HCT116 (cell line): ENCODE measurements around the gene ZNF48. TPM values are rescaled to one million over a fixed set of nuclear protein-coding genes. Genes with fewer than 3 reads are reported as not detected.

Source experiments
- ATAC-seq: fragments of 200-7000 bp; cut with Tn5 transposase; 2 replicates; pipeline ENCODE4 v1.9.1; 2020; ENCODE audit warnings: mild to moderate bottlenecking, moderate library complexity
- BruUV-seq: library from RNA; stranded (reverse); fragments of 400-500 nt; replicated peaks from 2 replicates; lab custom pipeline; 2021; lab: Mats Ljungman, UMichigan
- CTCF ChIA-PET: fragments of 300-600 bp; sonication (Branson Sonifier 250); formaldehyde crosslinking; loops from one replicate; lab custom pipeline; 2021; ENCODE audit warnings: antibody characterized with exemption; lab: Charles Lee
- POLR2A ChIA-PET: fragments of 300-600, 350-600 bp; sonication (Branson Sonifier 250); formaldehyde crosslinking; loops from one replicate; lab custom pipeline; 2021; ENCODE audit warnings: antibody characterized with exemption; lab: Charles Lee
- RAD21 ChIA-PET, 2 experiments: fragments of 300-600 bp; sonication (Branson Sonifier 250); formaldehyde crosslinking; loops; one replicate each; lab custom pipeline; 2023; ENCODE audit warnings: low total read pairs in 2 of 2; ENCODE audit not compliant: uncharacterized antibody in 2 of 2, unreplicated experiment in 2 of 2, low non-redundant PET in 1 of 2; lab: Charles Lee
- DNase-seq: peaks from one replicate; pipeline ENCODE4 v3.0.0-alpha.2; 2010; ENCODE audit warnings: low read depth, low spot score
- H2AFZ ChIP-seq: fragments of 200-600 bp; shearing (Covaris generic), sonication (generic); 2 replicates; pipeline ENCODE4 v1.6.1; 2017; ENCODE audit warnings: low read depth, mixed run types, mixed read lengths, antibody characterized with exemption, low read length; ENCODE audit not compliant: poor library complexity, severe bottlenecking
- H3K27ac ChIP-seq: 2 replicates; pipeline ENCODE4 v1.5.1; 2012; ENCODE audit warnings: low read depth, low read length
- H3K27me3 ChIP-seq: fragments of 200-600 bp; sonication (generic); 2 replicates; pipeline ENCODE4 v1.6.1; 2016; ENCODE audit warnings: mixed run types, low read length, mixed read lengths; ENCODE audit not compliant: insufficient read depth
- H3K36me3 ChIP-seq, 2 experiments: fragments of 200-500 bp in 1 of 2; fragments of 200-600 bp in 1 of 2; sonication (Bioruptor generic) in 1 of 2; sonication (generic) in 1 of 2; 2 replicates each; pipeline versions ENCODE4 v1.5.1 to v1.6.1; 2014 to 2016; ENCODE audit warnings: low read length in 2 of 2, inconsistent platforms in 1 of 2, mixed read lengths in 1 of 2, mixed run types in 1 of 2; ENCODE audit not compliant: insufficient read depth in 2 of 2, control insufficient read depth in 1 of 2
- H3K4me1 ChIP-seq, 2 experiments: fragments of 200-600 bp in 1 of 2; sonication (generic) in 1 of 2; 2 replicates each; pipeline versions ENCODE4 v1.5.1 to v1.6.1; 2012 to 2017; ENCODE audit warnings: low read length in 2 of 2, inconsistent platforms in 1 of 2, mild to moderate bottlenecking in 1 of 2, mixed read lengths in 1 of 2, mixed run types in 1 of 2, moderate library complexity in 1 of 2; ENCODE audit not compliant: insufficient read depth in 2 of 2, control insufficient read depth in 1 of 2
- H3K4me2 ChIP-seq: fragments of 200-600 bp; sonication (generic); 2 replicates; pipeline ENCODE4 v1.6.1; 2017; ENCODE audit warnings: mixed run types, low read length, mixed read lengths
- H3K4me3 ChIP-seq, 2 experiments: fragments of 200-600 bp in 1 of 2; sonication (generic) in 1 of 2; replicated peaks in 1 of 2; 2 replicates each; pipeline ENCODE4 v1.5.1; 2011 to 2016; ENCODE audit warnings: low read length in 2 of 2, control low read depth in 1 of 2, low read depth in 1 of 2, mild to moderate bottlenecking in 1 of 2, mixed read lengths in 1 of 2, mixed run types in 1 of 2
- H3K79me2 ChIP-seq: fragments of 200-600 bp; sonication (generic); 2 replicates; pipeline ENCODE4 v1.6.1; 2017; ENCODE audit warnings: mild to moderate bottlenecking, mixed run types, low read length, moderate library complexity, mixed read lengths; ENCODE audit not compliant: insufficient read depth
- H3K9ac ChIP-seq: fragments of 200-600 bp; sonication (generic); 2 replicates; pipeline ENCODE4 v1.6.1; 2016; ENCODE audit warnings: low read length, mixed read lengths
- H3K9me2 ChIP-seq: fragments of 200-600 bp; sonication (generic), shearing (Covaris generic); 2 replicates; pipeline ENCODE4 v1.6.1; 2017; ENCODE audit warnings: mixed run types, mild to moderate bottlenecking, moderate library complexity; ENCODE audit not compliant: insufficient read depth
- H3K9me3 ChIP-seq, 2 experiments: fragments of 200-500 bp in 1 of 2; fragments of 200-600 bp in 1 of 2; sonication (Bioruptor generic) in 1 of 2; sonication (generic) in 1 of 2; 2 replicates each; pipeline ENCODE4 v1.6.1; 2014 to 2017; ENCODE audit warnings: low read length in 2 of 2, mixed read lengths in 2 of 2, inconsistent platforms in 1 of 2, low read depth in 1 of 2, mild to moderate bottlenecking in 1 of 2, mixed run types in 1 of 2, moderate library complexity in 1 of 2; ENCODE audit not compliant: control insufficient read depth in 1 of 2, insufficient read depth in 1 of 2
- H4K20me1 ChIP-seq: fragments of 200-600 bp; sonication (generic), shearing (Covaris generic); 2 replicates; pipeline ENCODE4 v1.6.1; 2017; ENCODE audit warnings: mixed run types, mild to moderate bottlenecking, moderate library complexity; ENCODE audit not compliant: insufficient read depth
- ELF1 ChIP-seq: IDR thresholded peaks from 2 replicates; pipeline ENCODE4 v1.6.1; 2012; ENCODE audit warnings: low read depth, borderline replicate concordance
- FOSL1 ChIP-seq: IDR thresholded peaks from 2 replicates; pipeline ENCODE4 v1.6.1; 2012; ENCODE audit warnings: low read depth
- JUND ChIP-seq: IDR thresholded peaks from 2 replicates; pipeline ENCODE4 v1.6.1; 2012
- MAX ChIP-seq: IDR thresholded peaks from 2 replicates; pipeline ENCODE4 v1.6.1; 2012
- POLR2AphosphoS5 ChIP-seq: IDR thresholded peaks from 2 replicates; pipeline ENCODE4 v1.6.1; 2011; ENCODE audit warnings: mild to moderate bottlenecking, low read depth, low read length, moderate library complexity
- RAD21 ChIP-seq: IDR thresholded peaks from 2 replicates; pipeline ENCODE4 v1.6.1; 2012; ENCODE audit warnings: low read depth, mild to moderate bottlenecking
- REST ChIP-seq: IDR thresholded peaks from 2 replicates; pipeline ENCODE4 v1.6.1; 2012; ENCODE audit warnings: low read depth
- SRF ChIP-seq: IDR thresholded peaks from 2 replicates; pipeline ENCODE4 v1.6.1; 2012; ENCODE audit warnings: low read depth
- ZFX ChIP-seq: fragments of 450-650 bp; IDR thresholded peaks from 2 replicates; pipeline ENCODE4 v1.6.1; 2017
- intact Hi-C: fragments of 100-400 bp; cut with micrococcal nuclease; formaldehyde crosslinking; loops from 2 replicates; pipeline ENCODE4 v1.10.0; 2022
- total RNA-seq: library from RNA; stranded (reverse); gene quantifications from one replicate; pipeline ENCODE4 v1.2.1, GENCODE V29; 2021; ENCODE audit not compliant: unreplicated experiment

The ZNF48 gene
- total RNA-seq, 1 experiment from 2014 or later, result 17.9 TPM

GRCh38 chr16:30349675-30350074 is 45.5 kb upstream of the ZNF48 start:
- Histone ChIP-seq H3K36me3 (peaks cover 9 to 30% of the 10 kb centered on the region in 2 experiments; a peak in 2 of 4 replicates), H3K27ac (no peak overlapping the region), H3K9me2 (no peaks in the 10 kb centered on the region), H3K9me3 (no peaks in the 10 kb centered on the region), H3K4me1 (peaks cover 27 to 31% of the 10 kb centered on the region in 2 experiments), H3K4me3 (no peak overlapping the region), H3K9ac (no peak overlapping the region), H3K79me2 (peaks cover 27% of the 10 kb centered on the region), H2AFZ (no peak overlapping the region), H3K4me2 (no peak overlapping the region), H4K20me1 (no peaks in the 10 kb centered on the region), H3K27me3 (no peaks in the 10 kb centered on the region)
- RAD21 ChIA-PET, result no interaction called here
- BruUV-seq, result no TSS peak
- POLR2A ChIA-PET, result no interaction called here
- TF ChIP-seq RAD21 (no peak), FOSL1 (no peak), JUND (no peak), ELF1 (no peak), POLR2AphosphoS5 (no peak), MAX (no peak), SRF (no peak), REST (no peak), ZFX (no peak)
- DNase-seq, result no peak
- no peak for ATAC-seq
- intact Hi-C loops, result no loop called here
- CTCF ChIA-PET, result no interaction called here
